Measurements from ENCODE around the gene TIAM2.

The TIAM2 gene

DNA sequence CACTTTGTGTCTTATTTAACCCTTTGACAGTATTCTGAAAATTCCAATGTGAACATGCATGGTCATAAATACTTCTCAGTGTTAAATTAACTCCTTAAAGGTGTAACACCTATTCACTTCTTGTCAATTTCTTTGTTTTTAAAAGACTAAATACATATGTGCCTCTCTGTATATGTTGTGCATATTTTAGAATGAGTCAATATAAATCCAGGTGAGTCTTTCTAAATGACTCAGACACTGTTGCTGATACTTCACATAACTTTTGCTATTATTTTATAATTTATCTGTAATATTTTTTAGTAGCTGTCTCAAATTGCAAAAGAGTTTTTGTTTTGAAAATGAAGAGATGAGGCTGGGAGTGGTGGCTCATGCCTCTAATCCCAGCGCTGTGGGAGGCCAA lies 36.0 kb downstream of the TIAM2 start:
- H3K9ac ChIP-seq, result no peak overlapping the region
- no peaks in the 10 kb centered on the region for H3K79me2 ChIP-seq (ENCODE audit: insufficient read depth, low read depth)
- H2AFZ ChIP-seq (ENCODE audit: low read depth), result no peak overlapping the region
- H3K36me3 ChIP-seq (ENCODE audit: insufficient read depth), result no peaks in the 10 kb centered on the region
- no peaks in the 10 kb centered on the region for H3K4me1 ChIP-seq (ENCODE audit: low read depth, poor library complexity, severe bottlenecking)
- no peak overlapping the region for H3K4me3 ChIP-seq (IDR thresholded peaks at IDR 0.05; ENCODE audit: insufficient read depth, low read depth, low read length)
- H4K20me1 ChIP-seq (ENCODE audit: insufficient read depth), result no peaks in the 10 kb centered on the region
- H3K27me3 ChIP-seq (ENCODE audit: insufficient read depth, low read depth), result no peaks in the 10 kb centered on the region
- H3K27ac ChIP-seq, result no peak overlapping the region
- TF ChIP-seq, protein P1, sequence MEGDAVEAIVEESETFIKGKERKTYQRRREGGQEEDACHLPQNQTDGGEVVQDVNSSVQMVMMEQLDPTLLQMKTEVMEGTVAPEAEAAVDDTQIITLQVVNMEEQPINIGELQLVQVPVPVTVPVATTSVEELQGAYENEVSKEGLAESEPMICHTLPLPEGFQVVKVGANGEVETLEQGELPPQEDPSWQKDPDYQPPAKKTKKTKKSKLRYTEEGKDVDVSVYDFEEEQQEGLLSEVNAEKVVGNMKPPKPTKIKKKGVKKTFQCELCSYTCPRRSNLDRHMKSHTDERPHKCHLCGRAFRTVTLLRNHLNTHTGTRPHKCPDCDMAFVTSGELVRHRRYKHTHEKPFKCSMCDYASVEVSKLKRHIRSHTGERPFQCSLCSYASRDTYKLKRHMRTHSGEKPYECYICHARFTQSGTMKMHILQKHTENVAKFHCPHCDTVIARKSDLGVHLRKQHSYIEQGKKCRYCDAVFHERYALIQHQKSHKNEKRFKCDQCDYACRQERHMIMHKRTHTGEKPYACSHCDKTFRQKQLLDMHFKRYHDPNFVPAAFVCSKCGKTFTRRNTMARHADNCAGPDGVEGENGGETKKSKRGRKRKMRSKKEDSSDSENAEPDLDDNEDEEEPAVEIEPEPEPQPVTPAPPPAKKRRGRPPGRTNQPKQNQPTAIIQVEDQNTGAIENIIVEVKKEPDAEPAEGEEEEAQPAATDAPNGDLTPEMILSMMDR (conservative IDR thresholded peaks at IDR 0.05; ENCODE audit: low read depth, low read length), result no peak
- H3K4me2 ChIP-seq, result no peak overlapping the region

DNA sequence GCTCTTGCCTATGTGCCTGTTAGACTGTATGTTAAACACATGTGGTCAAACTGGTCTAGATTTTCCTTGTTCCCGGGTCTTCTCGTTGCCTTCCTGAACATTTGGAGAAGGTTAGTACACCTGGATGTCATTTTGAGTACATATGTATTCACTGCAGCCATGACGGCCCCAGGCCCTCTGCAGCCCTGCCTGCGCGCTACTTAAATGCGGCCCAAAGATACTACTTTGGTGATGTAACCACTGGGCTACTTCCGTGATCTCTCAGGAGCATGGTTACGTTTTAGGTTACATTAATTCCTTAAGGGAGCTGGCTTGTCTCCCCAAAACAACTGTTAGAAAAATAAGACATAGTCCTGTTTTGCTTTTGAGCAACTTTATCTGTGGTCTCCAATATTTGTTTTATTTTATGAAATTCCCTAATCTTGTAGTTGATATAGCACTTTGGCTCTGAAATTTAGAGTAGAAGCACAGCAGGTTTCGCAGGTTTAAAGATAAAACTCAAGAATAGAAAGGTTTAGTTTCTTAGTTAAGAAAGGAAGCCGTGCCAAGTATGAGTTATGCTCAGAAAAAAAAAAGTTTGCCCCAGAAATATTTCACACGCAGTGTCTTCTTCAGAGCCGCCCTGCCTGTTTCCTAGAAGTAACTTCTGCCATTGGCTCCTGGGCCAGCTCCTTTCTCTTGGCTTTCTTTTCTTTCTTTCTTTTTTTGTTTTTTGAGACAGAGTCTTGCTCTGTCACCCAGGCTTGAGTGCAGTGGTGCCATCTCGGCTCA lies 38.1 kb downstream of the TIAM2 start:
- TF ChIP-seq, protein P1 (conservative IDR thresholded peaks at IDR 0.05; ENCODE audit: low read depth, low read length), result no peak

DNA sequence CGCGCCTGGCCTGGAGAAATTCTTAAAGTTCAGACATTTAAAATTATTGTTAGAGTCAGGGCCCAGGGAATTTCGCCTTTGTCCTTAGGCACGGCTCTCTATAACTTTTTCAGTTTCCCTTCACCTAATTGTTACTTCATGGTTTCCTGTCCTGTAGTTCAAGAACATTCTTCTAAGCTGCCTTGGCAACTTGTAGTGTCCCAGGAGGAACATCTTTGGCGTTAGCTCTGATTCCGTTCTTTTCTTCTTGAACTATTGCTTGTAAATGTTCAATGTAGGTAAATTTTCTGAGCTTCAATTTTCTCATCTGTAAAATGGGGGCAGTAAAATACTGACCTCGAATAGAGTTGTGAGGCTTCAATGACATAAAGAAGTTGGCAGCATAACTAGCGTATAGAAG lies 41.8 kb downstream of the TIAM2 start:
- H3K4me3 ChIP-seq (IDR thresholded peaks at IDR 0.05; ENCODE audit: insufficient read depth, low read depth, low read length), result no peak overlapping the region
- no peaks in the 10 kb centered on the region for H3K27me3 ChIP-seq (ENCODE audit: insufficient read depth, low read depth)
- H3K36me3 ChIP-seq (ENCODE audit: insufficient read depth), result no peaks in the 10 kb centered on the region
- TF ChIP-seq, protein P1 (conservative IDR thresholded peaks at IDR 0.05; ENCODE audit: low read depth, low read length), result no peak
- H3K4me1 ChIP-seq (ENCODE audit: low read depth, poor library complexity, severe bottlenecking), result no peaks in the 10 kb centered on the region
- H2AFZ ChIP-seq (ENCODE audit: low read depth), result no peak overlapping the region
- no peaks in the 10 kb centered on the region for H3K79me2 ChIP-seq (ENCODE audit: insufficient read depth, low read depth)
- H3K27ac ChIP-seq, result no peak overlapping the region
- H3K9ac ChIP-seq, result no peak overlapping the region
- H3K4me2 ChIP-seq, result no peak overlapping the region
- H4K20me1 ChIP-seq (ENCODE audit: insufficient read depth), result no peaks in the 10 kb centered on the region

More for the DNA sequence above, 38.1 kb downstream of the TIAM2 start:
- H3K4me1 ChIP-seq (ENCODE audit: low read depth, poor library complexity, severe bottlenecking), result no peaks in the 10 kb centered on the region
- no peak overlapping the region for H2AFZ ChIP-seq (ENCODE audit: low read depth)
- no peaks in the 10 kb centered on the region for H3K79me2 ChIP-seq (ENCODE audit: insufficient read depth, low read depth)
- no peaks in the 10 kb centered on the region for H3K27me3 ChIP-seq (ENCODE audit: insufficient read depth, low read depth)
- no peak overlapping the region for H3K4me2 ChIP-seq
- H3K27ac ChIP-seq, result no peak overlapping the region
- H3K36me3 ChIP-seq (ENCODE audit: insufficient read depth), result no peaks in the 10 kb centered on the region
- H3K9ac ChIP-seq, result no peak overlapping the region
- no peak overlapping the region for H3K4me3 ChIP-seq (IDR thresholded peaks at IDR 0.05; ENCODE audit: insufficient read depth, low read depth, low read length)
- no peaks in the 10 kb centered on the region for H4K20me1 ChIP-seq (ENCODE audit: insufficient read depth)

DNA sequence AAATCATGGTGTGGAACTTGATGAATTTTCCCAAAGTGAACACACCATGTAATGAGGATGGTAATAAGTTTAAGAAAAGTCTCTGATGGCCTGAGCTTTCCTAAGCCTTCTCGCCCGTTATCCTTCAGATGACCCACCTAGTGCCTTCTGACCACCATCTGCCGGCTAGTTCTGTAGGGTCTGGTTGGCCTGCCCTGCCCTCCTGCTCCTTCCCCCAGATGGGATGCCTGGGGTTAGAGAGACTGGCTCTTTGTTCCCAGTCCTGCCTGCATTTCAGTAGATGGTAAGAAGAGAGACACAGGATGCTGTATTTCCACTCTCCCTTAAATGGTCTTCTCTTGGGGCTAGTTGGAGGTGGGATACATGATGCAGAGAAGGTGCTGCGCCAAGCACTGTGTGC lies 43.0 kb downstream of the TIAM2 start:
- Histone ChIP-seq H2AFZ (ENCODE audit: low read depth) (no peak overlapping the region), H3K4me3 (IDR thresholded peaks at IDR 0.05; ENCODE audit: insufficient read depth, low read depth, low read length) (no peak overlapping the region), H3K9ac (no peak overlapping the region), H3K4me1 (ENCODE audit: low read depth, poor library complexity, severe bottlenecking) (no peaks in the 10 kb centered on the region), H4K20me1 (ENCODE audit: insufficient read depth) (no peaks in the 10 kb centered on the region), H3K27ac (no peak overlapping the region), H3K36me3 (ENCODE audit: insufficient read depth) (no peaks in the 10 kb centered on the region), H3K4me2 (no peak overlapping the region), H3K27me3 (ENCODE audit: insufficient read depth, low read depth) (no peaks in the 10 kb centered on the region), H3K79me2 (ENCODE audit: insufficient read depth, low read depth) (no peaks in the 10 kb centered on the region)
- TF ChIP-seq, protein P1 (conservative IDR thresholded peaks at IDR 0.05; ENCODE audit: low read depth, low read length), result no peak
